ENCODE data around the gene BLOC1S1.
A peak's percentile ranks its signal among the peaks of the same experiment; 100 is the strongest.

Gene BLOC1S1

DNA sequence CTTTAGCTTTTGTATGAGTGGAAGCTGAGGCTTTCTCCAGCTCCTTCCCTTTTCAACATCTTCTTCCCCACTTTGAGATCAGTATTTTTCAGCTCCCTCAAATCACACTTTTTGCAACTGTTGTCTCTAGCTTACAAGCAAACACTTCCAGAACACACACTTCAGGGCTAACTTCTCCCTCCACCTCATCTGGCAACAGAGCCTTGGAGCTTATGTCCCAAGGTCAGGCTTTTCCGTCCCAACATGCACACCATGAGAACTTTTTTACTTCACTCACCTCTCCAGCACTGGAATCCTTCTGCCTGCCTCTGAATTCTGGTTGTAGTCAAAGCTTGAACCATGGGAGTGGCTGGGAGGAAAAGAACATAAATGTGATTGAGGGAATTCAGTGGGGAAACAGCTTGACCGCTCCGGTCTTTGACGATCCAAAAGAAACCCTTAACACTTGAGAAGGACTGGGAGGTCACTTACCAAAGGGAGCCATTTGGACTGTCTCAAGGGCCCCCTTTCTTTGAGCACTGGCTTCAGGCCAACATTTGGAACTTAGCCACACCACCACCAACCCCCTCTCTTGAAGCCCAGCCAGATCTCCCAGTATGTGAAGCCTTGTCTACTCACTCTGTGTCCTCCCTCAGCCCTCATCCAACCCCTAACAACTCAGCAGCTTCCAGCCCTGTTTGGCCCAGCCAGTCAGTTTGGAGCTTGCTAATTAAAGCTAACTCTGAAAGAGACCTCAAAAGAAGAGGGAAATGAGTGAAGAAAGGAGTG is 3.9 kb upstream of the BLOC1S1 start:
- no peak for DNase-seq (ENCODE audit: low spot score)

DNA sequence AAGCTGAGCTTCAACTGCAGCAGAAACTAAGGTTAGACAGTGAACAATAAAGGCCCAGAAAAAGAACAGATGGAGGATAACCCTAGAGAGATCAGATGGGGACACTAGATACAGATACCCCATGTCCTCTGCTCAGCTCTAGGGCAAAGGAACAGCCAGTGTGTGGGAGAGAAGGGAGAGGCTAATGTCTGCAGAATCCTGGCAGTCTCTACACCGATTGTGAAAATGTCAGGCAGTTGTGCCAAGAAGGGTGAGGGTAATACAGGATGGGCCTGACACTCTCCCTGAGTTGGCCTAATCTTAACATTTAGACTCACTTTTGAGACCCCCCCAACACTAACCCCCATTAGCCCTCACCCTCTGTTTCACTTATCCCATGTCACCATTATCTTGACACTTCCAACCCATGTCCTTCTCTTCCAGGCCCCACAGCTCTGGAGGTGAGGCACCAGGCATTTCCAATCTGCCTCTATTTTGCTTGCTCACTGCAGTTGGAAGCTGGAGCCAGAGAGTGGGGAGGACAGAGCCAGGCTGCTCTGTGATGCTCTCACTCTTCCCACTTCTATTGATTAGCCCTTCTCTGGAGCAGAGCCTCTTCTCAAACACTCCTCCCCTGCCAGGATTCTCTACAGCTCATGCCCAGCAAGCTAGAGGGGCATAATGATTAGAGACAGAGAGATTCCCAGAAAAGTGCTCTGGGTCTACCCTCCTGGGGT is 3.0 kb upstream of the BLOC1S1 start:
- no peak for DNase-seq (ENCODE audit: low spot score)

DNA sequence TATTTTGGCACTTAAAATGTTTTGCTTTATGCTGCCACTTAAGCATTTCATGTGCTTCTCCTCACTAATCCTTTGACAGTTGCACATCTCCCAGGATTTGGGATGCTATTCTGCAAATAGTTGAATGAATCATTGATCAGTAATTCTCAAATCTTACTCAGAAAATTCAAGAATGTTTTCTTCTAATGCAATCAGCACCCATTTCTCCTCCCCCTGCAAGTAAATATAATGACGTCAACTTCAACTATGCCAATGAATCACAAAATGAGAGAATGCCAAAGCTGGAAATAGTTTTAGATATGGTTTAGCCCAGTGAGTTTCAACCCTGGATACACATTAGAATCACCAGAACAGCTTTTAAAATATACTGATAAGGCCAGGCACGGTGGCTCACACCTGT is 2.1 kb upstream of the BLOC1S1 start:
- DNase-seq (ENCODE audit: low spot score) = no peak

- no peak for DNase-seq (ENCODE audit: low spot score)
Measured at GRCh38 chr12:55715169-55715764, 579 bp upstream of the BLOC1S1 start.

DNA sequence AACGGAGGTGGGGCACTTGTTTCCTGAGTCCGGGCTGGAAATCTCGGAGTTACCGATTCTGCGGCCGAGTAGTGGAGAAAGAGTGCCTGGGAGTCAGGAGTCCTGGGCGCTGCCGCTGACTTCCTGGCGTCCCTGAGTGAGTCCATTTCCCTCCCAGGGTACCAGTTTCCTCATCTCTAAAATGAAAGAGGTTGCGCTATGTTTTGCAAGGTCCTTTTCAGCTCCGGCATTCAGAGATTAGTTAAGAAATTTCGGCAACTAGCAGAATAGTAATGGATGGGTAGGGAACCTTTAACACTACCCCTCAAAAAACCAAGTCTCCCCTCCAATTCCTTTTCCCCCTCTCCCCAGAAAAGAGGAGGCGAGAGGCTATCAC is 724 bp downstream of the BLOC1S1 start:
- DNase-seq (ENCODE audit: low spot score) = no peak

DNA sequence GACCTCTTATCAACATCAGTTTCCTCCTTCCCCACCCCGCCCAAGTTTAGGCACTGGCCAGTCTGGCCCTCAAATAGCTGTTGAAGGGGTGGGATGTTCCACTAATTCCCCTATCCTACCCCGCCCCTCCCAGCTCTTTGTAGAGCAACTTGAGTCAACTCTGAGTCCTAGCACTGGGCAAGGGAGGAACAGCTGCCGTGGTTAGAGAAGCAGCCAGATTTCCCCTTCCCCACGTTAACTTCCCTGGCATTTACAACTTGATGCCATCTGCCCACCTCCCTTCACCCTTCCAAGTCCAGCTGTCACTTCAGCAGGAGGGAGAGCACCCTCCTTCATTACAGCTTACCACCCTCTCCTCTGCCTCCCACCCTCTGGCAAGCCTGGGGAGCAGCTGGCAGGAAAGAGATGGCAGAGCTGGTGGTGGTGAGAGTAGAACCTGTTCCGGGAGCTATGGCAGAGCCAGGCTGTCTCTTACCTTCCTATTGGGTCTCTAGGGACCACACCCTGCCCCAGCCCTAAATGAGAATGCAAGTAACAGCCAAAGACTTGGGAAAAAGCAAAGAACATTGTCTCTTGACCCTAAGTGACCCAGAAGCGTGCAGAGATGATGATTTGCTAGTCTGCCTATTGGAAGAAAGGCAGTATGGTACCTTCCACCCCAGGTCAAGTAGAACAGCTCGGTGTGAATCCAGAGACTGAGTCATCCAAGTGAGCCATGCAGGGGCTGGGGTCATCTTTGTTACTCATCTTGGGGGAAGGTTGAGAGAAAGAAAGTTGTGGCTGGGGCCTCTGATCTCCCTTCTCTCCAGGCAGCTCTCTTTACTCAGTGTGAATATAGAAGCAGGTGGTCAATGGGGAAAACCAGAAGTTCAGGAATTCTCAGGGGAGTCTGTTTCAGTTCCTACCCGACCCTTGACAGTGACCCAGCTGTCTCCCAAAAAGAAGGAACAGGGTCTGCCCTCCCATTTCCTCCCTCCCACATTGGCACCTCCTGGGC is 1.5 kb downstream of the BLOC1S1 start:
- DNase-seq (ENCODE audit: low spot score) = no peak

DNA sequence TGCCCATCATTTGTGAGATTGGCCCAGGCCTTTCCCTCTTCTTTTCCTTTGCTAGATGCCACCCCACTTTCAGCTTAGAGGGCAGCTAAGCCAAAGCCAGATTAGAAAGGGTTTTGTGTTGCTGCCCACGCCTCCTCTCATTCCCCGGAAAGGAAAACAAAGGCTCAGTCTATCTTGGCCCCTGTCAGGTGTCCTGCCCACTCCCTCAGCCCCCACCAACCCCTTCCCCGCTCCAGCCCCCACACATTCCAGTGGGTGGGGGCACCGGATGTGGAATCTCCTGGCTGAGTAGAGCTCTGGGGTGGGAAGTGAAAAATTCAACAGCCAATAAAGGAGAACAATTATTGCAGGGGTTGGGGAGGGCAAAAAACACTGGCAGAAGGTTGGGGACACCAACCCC is 2.2 kb downstream of the BLOC1S1 start:
- DNase-seq (ENCODE audit: low spot score) = no peak

GRCh38 chr12:55718624-55719275 is 2.9 kb downstream of the BLOC1S1 start:
- DNase-seq (ENCODE audit: low spot score) = no peak

- DNase-seq (ENCODE audit: low spot score) = no peak
Measured at GRCh38 chr12:55719371-55719770, 3.5 kb downstream of the BLOC1S1 start.

- DNase-seq (ENCODE audit: low spot score) = no peak
Measured at GRCh38 chr12:55720071-55720564, 4.3 kb downstream of the BLOC1S1 start, which contains the start of gene RDH5. Gene RDH5 (plus strand): TSS chr12:55720393. CDS start chr12:55721185, 792 bp downstream.

DNA sequence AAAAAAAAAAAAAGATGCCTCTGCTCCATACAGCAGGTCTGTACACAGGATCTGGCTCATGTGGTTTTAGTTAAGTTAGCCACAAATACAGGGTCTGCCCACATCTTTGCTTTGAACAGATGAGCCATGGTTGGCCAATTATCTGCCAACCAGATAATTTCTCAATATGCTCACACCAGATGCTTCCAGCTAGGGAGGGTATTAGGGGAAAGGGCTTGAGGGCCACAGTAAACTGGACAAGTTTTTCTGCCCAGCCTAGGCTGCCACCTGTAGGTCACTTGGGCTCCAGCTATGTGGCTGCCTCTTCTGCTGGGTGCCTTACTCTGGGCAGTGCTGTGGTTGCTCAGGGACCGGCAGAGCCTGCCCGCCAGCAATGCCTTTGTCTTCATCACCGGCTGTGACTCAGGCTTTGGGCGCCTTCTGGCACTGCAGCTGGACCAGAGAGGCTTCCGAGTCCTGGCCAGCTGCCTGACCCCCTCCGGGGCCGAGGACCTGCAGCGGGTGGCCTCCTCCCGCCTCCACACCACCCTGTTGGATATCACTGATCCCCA is 5.1 kb downstream of the BLOC1S1 start:
- DNase-seq (ENCODE audit: low spot score) = no peak

DNA sequence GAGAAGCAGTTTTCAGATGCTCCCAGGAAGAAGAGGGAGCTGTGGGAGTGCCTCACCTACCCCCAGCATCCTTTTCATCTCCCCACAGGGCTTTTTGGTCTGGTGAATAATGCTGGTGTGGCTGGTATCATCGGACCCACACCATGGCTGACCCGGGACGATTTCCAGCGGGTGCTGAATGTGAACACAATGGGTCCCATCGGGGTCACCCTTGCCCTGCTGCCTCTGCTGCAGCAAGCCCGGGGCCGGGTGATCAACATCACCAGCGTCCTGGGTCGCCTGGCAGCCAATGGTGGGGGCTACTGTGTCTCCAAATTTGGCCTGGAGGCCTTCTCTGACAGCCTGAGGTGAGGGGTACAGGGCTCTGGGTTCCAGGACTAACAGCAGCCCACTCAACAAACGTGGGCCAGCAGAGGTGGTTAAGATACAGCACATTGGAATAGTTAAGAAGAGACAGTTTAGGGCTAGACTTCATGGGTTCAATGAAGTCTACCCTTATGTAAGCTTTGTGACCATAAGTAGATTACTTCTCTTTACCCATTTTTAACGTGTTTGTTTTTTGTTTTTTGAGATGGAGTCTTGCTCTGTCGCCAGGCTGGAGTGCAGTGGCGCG is 5.9 kb downstream of the BLOC1S1 start:
- DNase-seq (ENCODE audit: low spot score) = no peak

- no peak for DNase-seq (ENCODE audit: low spot score)
Measured at GRCh38 chr12:55722948-55723347, 7.1 kb downstream of the BLOC1S1 start.

GRCh38 chr12:55723516-55724225 is 7.8 kb downstream of the BLOC1S1 start:
- DNase-seq (ENCODE audit: low spot score) = no peak

DNA sequence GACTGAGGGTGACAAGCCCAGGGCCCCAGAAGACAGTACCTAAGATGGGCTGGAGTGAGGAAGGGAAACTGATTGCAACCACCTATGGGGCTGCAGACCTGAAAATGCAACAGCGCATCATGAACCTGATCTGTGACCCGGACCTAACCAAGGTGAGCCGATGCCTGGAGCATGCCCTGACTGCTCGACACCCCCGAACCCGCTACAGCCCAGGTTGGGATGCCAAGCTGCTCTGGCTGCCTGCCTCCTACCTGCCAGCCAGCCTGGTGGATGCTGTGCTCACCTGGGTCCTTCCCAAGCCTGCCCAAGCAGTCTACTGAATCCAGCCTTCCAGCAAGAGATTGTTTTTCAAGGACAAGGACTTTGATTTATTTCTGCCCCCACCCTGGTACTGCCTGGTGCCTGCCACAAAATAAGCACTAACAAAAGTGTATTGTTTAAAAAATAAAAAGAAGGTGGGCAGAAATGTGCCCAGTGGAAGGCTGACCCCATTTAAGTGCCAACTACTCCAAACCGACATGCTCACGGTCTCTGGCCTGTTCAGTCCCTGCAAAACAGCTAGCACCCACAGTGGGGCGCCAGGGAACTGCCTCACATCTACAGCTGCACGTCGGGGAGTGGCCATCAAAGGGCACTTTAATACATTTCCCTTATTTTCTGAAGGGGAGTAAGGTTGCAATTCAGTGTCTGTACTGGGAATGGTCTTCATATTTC is 8.5 kb downstream of the BLOC1S1 start:
- peak; percentile 71 for DNase-seq (ENCODE audit: low spot score)

DNA sequence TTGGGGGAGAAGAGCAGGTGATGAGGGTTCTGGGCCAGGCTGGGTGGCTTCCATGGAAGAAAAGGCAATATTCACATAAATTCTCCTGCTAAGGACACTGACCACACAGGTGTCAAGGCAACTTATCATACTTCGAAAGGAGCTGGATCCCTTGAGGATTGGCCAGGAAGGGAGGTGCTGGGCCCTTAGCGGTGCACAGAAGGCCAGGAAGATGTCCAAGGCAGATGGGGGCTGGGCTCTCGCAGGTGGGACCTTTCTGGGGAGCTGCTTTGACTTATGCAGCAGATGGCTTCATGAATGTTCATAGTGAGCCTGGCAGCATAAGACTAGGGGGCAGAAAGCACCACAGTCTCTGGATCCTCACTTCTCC is 9.1 kb downstream of the BLOC1S1 start:
- DNase-seq (ENCODE audit: low spot score) = no peak

DNA sequence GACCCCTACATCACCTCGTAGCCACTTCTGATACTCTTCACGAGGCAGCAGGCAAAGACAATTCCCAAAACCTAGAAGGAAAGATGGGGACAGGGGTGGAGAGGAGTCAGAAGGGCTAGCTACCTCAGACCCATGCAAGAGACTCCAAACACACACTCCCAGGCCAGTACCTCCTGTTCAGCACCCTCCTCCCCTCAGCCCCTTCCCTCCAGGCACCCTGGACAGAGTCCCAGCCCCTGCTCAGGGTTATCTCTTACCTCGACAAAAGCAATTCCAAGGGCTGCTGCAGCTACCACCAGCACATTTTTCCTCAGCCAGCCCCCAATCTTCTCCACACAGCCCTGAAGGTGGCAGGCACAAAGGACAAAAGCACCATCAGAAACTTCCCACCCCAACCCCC is 9.7 kb downstream of the BLOC1S1 start:
- DNase-seq (ENCODE audit: low spot score) = no peak

DNA sequence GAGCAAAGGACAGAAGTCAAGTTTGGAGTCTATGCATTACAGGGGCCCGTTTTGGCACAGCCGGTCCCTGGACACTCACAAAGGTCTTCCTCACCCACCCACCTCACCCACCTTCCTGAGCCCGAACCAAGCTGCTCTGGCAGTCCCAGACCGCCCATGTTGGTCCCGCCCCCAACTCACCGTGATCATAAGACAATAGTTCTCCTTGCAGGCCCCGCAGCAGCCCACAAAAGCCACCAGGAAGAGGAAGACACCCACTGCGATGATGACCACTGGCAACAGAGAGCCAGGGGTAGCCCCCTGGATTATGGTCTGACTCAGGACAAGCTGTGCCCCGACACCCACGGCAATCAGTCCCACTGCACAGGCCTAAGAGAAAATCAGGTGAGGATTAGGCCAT is 11.1 kb downstream of the BLOC1S1 start:
- no peak for DNase-seq (ENCODE audit: low spot score)

DNA sequence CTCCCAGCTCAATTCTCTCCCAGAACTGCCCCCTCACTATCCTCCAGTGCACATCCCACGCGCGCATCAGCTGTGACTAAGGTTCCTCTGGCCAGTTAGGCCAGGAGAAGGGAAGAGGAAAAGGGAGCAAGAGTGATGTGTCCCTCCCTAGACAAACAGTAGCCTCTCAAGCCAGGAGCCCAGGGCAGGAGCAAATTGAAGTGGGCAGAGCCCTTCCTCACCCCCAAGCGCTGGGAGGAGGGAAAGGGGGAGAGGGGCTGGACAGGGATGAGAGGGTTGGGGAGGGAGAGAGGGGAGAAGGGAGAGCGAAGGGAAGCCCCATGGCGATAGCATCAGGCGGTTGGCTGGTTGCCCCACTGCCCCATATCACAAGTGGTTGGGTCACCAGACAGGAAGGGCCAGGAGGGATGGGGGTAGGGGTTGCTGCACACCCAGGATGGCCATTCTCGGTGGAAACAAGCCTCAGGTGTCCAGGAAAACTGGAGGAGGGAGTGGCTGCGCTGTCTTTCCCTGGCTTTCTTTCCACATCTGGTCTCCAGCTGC is 11.9 kb downstream of the BLOC1S1 start:
- DNase-seq (ENCODE audit: low spot score) = no peak

Data from activated CD4-positive, alpha-beta T cell treated with anti-CD3 and anti-CD28 coated beads, Interleukin-2, Interleukin-4, amounts not matched to agents 100 ng/mL and 50 ng/mL, durations not matched to agents 16 hours and 8 hours (primary cell).